HCT116 (cell line): Measurements from ENCODE around the gene SMTNL2. TPM values are rescaled to one million over a fixed set of nuclear protein-coding genes. Genes with fewer than 3 reads are reported as not detected.

Source experiments
- ATAC-seq: fragments of 200-7000 bp; cut with Tn5 transposase; 2 replicates; pipeline ENCODE4 v1.9.1; 2020; ENCODE audit warnings: mild to moderate bottlenecking, moderate library complexity
- BruUV-seq: library from RNA; stranded (reverse); fragments of 400-500 nt; replicated peaks from 2 replicates; lab custom pipeline; 2021; lab: Mats Ljungman, UMichigan
- CTCF ChIA-PET: fragments of 300-600 bp; sonication (Branson Sonifier 250); formaldehyde crosslinking; loops from one replicate; lab custom pipeline; 2021; ENCODE audit warnings: antibody characterized with exemption; lab: Charles Lee
- POLR2A ChIA-PET: fragments of 300-600, 350-600 bp; sonication (Branson Sonifier 250); formaldehyde crosslinking; loops from one replicate; lab custom pipeline; 2021; ENCODE audit warnings: antibody characterized with exemption; lab: Charles Lee
- RAD21 ChIA-PET, 2 experiments: fragments of 300-600 bp; sonication (Branson Sonifier 250); formaldehyde crosslinking; loops; one replicate each; lab custom pipeline; 2023; ENCODE audit warnings: low total read pairs in 2 of 2; ENCODE audit not compliant: uncharacterized antibody in 2 of 2, unreplicated experiment in 2 of 2, low non-redundant PET in 1 of 2; lab: Charles Lee
- DNase-seq: peaks from one replicate; pipeline ENCODE4 v3.0.0-alpha.2; 2010; ENCODE audit warnings: low read depth, low spot score
- H2AFZ ChIP-seq: fragments of 200-600 bp; shearing (Covaris generic), sonication (generic); 2 replicates; pipeline ENCODE4 v1.6.1; 2017; ENCODE audit warnings: low read depth, mixed run types, mixed read lengths, antibody characterized with exemption, low read length; ENCODE audit not compliant: poor library complexity, severe bottlenecking
- H3K27ac ChIP-seq: 2 replicates; pipeline ENCODE4 v1.5.1; 2012; ENCODE audit warnings: low read depth, low read length
- H3K27me3 ChIP-seq: fragments of 200-600 bp; sonication (generic); 2 replicates; pipeline ENCODE4 v1.6.1; 2016; ENCODE audit warnings: mixed run types, low read length, mixed read lengths; ENCODE audit not compliant: insufficient read depth
- H3K36me3 ChIP-seq, 2 experiments: fragments of 200-500 bp in 1 of 2; fragments of 200-600 bp in 1 of 2; sonication (Bioruptor generic) in 1 of 2; sonication (generic) in 1 of 2; 2 replicates each; pipeline versions ENCODE4 v1.5.1 to v1.6.1; 2014 to 2016; ENCODE audit warnings: low read length in 2 of 2, inconsistent platforms in 1 of 2, mixed read lengths in 1 of 2, mixed run types in 1 of 2; ENCODE audit not compliant: insufficient read depth in 2 of 2, control insufficient read depth in 1 of 2
- H3K4me1 ChIP-seq, 2 experiments: fragments of 200-600 bp in 1 of 2; sonication (generic) in 1 of 2; 2 replicates each; pipeline versions ENCODE4 v1.5.1 to v1.6.1; 2012 to 2017; ENCODE audit warnings: low read length in 2 of 2, inconsistent platforms in 1 of 2, mild to moderate bottlenecking in 1 of 2, mixed read lengths in 1 of 2, mixed run types in 1 of 2, moderate library complexity in 1 of 2; ENCODE audit not compliant: insufficient read depth in 2 of 2, control insufficient read depth in 1 of 2
- H3K4me2 ChIP-seq: fragments of 200-600 bp; sonication (generic); 2 replicates; pipeline ENCODE4 v1.6.1; 2017; ENCODE audit warnings: mixed run types, low read length, mixed read lengths
- H3K4me3 ChIP-seq, 2 experiments: fragments of 200-600 bp in 1 of 2; sonication (generic) in 1 of 2; replicated peaks in 1 of 2; 2 replicates each; pipeline ENCODE4 v1.5.1; 2011 to 2016; ENCODE audit warnings: low read length in 2 of 2, control low read depth in 1 of 2, low read depth in 1 of 2, mild to moderate bottlenecking in 1 of 2, mixed read lengths in 1 of 2, mixed run types in 1 of 2
- H3K79me2 ChIP-seq: fragments of 200-600 bp; sonication (generic); 2 replicates; pipeline ENCODE4 v1.6.1; 2017; ENCODE audit warnings: mild to moderate bottlenecking, mixed run types, low read length, moderate library complexity, mixed read lengths; ENCODE audit not compliant: insufficient read depth
- H3K9ac ChIP-seq: fragments of 200-600 bp; sonication (generic); 2 replicates; pipeline ENCODE4 v1.6.1; 2016; ENCODE audit warnings: low read length, mixed read lengths
- H3K9me2 ChIP-seq: fragments of 200-600 bp; sonication (generic), shearing (Covaris generic); 2 replicates; pipeline ENCODE4 v1.6.1; 2017; ENCODE audit warnings: mixed run types, mild to moderate bottlenecking, moderate library complexity; ENCODE audit not compliant: insufficient read depth
- H3K9me3 ChIP-seq, 2 experiments: fragments of 200-500 bp in 1 of 2; fragments of 200-600 bp in 1 of 2; sonication (Bioruptor generic) in 1 of 2; sonication (generic) in 1 of 2; 2 replicates each; pipeline ENCODE4 v1.6.1; 2014 to 2017; ENCODE audit warnings: low read length in 2 of 2, mixed read lengths in 2 of 2, inconsistent platforms in 1 of 2, low read depth in 1 of 2, mild to moderate bottlenecking in 1 of 2, mixed run types in 1 of 2, moderate library complexity in 1 of 2; ENCODE audit not compliant: control insufficient read depth in 1 of 2, insufficient read depth in 1 of 2
- H4K20me1 ChIP-seq: fragments of 200-600 bp; sonication (generic), shearing (Covaris generic); 2 replicates; pipeline ENCODE4 v1.6.1; 2017; ENCODE audit warnings: mixed run types, mild to moderate bottlenecking, moderate library complexity; ENCODE audit not compliant: insufficient read depth
- EGR1 ChIP-seq: IDR thresholded peaks from 2 replicates; pipeline ENCODE4 v1.6.1; 2012; ENCODE audit warnings: low read depth
- ELF1 ChIP-seq: IDR thresholded peaks from 2 replicates; pipeline ENCODE4 v1.6.1; 2012; ENCODE audit warnings: low read depth, borderline replicate concordance
- EZH2 ChIP-seq: fragments of 200-600 bp; sonication (generic); IDR thresholded peaks from 2 replicates; pipeline ENCODE4 v1.6.1; 2017; ENCODE audit warnings: antibody characterized with exemption, mixed run types
- EZH2phosphoT487 ChIP-seq: fragments of 200-600 bp; IDR thresholded peaks from 2 replicates; pipeline ENCODE4 v1.6.1; 2018; ENCODE audit warnings: antibody characterized with exemption, borderline replicate concordance
- JUND ChIP-seq: IDR thresholded peaks from 2 replicates; pipeline ENCODE4 v1.6.1; 2012
- POLR2A ChIP-seq: IDR thresholded peaks from 2 replicates; pipeline ENCODE4 v1.7.0; 2011; ENCODE audit warnings: borderline replicate concordance; ENCODE audit not compliant: insufficient read depth, insufficient read length; ENCODE audit errors: extremely low read depth
- POLR2AphosphoS5 ChIP-seq: IDR thresholded peaks from 2 replicates; pipeline ENCODE4 v1.6.1; 2011; ENCODE audit warnings: mild to moderate bottlenecking, low read depth, low read length, moderate library complexity
- SIN3A ChIP-seq: IDR thresholded peaks from 2 replicates; pipeline ENCODE4 v1.6.1; 2012; ENCODE audit warnings: low read depth
- ZFX ChIP-seq: fragments of 450-650 bp; IDR thresholded peaks from 2 replicates; pipeline ENCODE4 v1.6.1; 2017
- ZNF274 ChIP-seq: fragments of 200-500 bp; sonication (Bioruptor generic); IDR thresholded peaks from 2 replicates; pipeline ENCODE4 v1.6.1; 2014; ENCODE audit warnings: mild to moderate bottlenecking, low read depth, low read length, inconsistent platforms
- intact Hi-C: fragments of 100-400 bp; cut with micrococcal nuclease; formaldehyde crosslinking; loops from 2 replicates; pipeline ENCODE4 v1.10.0; 2022
- total RNA-seq: library from RNA; stranded (reverse); gene quantifications from one replicate; pipeline ENCODE4 v1.2.1, GENCODE V29; 2021; ENCODE audit not compliant: unreplicated experiment
- TF ChIP-seq, protein P1 (sequence below): IDR thresholded peaks from 2 replicates; pipeline ENCODE4 v1.6.1; 2012
- TF ChIP-seq, protein P2 (sequence below): IDR thresholded peaks from 2 replicates; pipeline ENCODE4 v1.6.1; 2011; ENCODE audit warnings: mild to moderate bottlenecking, low read length, moderate library complexity; ENCODE audit not compliant: insufficient replicate concordance; ENCODE audit errors: extremely low read depth
- TF ChIP-seq, protein P3 (sequence below): IDR thresholded peaks from 2 replicates; pipeline ENCODE4 v1.6.1; 2012; ENCODE audit warnings: low read depth
- TF ChIP-seq, protein P4 (sequence below), 3 experiments: fragments of 200-600 bp in 1 of 3; sonication (generic) in 1 of 3; IDR thresholded peaks in 2 of 3; conservative IDR thresholded peaks in 1 of 3; 2 replicates each; pipeline ENCODE4 v1.5.1; 2012 to 2017; ENCODE audit warnings: low read depth in 2 of 3, low read length in 2 of 3, antibody characterized with exemption in 1 of 3, borderline replicate concordance in 1 of 3, control low read depth in 1 of 3, mild to moderate bottlenecking in 1 of 3, mixed read lengths in 1 of 3, mixed run types in 1 of 3, moderate library complexity in 1 of 3; ENCODE audit not compliant: insufficient read depth in 1 of 3

SMTNL2 gene
- total RNA-seq, 1 experiment from 2014 or later = 2.3 TPM

DNA sequence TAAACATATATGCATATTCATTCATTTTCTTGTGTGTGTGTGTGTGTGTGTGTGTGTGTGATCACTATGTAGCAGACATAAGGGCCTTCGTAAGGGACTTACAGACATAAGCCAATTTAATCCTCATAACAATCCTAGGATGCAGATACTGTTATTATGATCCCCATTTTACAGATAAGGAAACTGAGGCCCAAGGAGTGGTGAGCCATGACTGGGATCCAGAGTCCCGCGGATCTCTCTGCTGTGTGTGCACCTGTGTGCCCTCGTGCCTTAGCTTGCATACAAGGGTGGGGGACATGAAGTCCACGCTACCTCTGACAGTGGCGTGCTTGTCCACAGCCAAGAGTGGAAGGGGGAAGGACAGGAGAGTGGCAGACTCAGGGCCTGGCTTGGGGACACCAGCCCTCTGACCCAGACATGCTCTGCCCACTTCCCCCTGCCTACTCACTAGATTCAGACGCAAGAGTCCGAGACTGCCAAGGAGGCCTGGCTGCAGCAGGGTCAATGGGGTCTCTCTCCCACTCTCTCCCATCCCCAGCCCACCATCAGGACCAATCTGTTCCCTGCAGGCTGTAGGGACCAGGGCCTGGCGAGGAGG is 9.8 kb upstream of the SMTNL2 start:
- Histone ChIP-seq H3K9me2 (no peaks in the 10 kb centered on the region), H3K4me2 (no peak overlapping the region), H4K20me1 (no peaks in the 10 kb centered on the region), H3K9me3 (no peaks in the 10 kb centered on the region), H3K27me3 (no peaks in the 10 kb centered on the region), H3K36me3 (no peaks in the 10 kb centered on the region), H3K9ac (no peak overlapping the region), H3K4me1 (no peaks in the 10 kb centered on the region), H2AFZ (no peak overlapping the region), H3K79me2 (no peaks in the 10 kb centered on the region), H3K4me3 (no peak overlapping the region), H3K27ac (no peak overlapping the region)
- ChIA-PET CTCF (no interaction called here), POLR2A (no interaction called here), RAD21 (no interaction called here)
- no peak for DNase-seq
- no TSS peak for BruUV-seq
- intact Hi-C loops = no loop called here
- no peak for ATAC-seq
- TF ChIP-seq, protein P1, sequence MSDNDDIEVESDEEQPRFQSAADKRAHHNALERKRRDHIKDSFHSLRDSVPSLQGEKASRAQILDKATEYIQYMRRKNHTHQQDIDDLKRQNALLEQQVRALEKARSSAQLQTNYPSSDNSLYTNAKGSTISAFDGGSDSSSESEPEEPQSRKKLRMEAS = no peak
- no peak for TF ChIP-seq JUND
- TF ChIP-seq ELF1 = no peak
- TF ChIP-seq, protein P2, sequence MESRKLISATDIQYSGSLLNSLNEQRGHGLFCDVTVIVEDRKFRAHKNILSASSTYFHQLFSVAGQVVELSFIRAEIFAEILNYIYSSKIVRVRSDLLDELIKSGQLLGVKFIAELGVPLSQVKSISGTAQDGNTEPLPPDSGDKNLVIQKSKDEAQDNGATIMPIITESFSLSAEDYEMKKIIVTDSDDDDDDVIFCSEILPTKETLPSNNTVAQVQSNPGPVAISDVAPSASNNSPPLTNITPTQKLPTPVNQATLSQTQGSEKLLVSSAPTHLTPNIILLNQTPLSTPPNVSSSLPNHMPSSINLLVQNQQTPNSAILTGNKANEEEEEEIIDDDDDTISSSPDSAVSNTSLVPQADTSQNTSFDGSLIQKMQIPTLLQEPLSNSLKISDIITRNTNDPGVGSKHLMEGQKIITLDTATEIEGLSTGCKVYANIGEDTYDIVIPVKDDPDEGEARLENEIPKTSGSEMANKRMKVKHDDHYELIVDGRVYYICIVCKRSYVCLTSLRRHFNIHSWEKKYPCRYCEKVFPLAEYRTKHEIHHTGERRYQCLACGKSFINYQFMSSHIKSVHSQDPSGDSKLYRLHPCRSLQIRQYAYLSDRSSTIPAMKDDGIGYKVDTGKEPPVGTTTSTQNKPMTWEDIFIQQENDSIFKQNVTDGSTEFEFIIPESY = no peak
- no peak for TF ChIP-seq POLR2AphosphoS5
- TF ChIP-seq ZFX = no peak
- no peak for TF ChIP-seq EGR1
- TF ChIP-seq, protein P3, sequence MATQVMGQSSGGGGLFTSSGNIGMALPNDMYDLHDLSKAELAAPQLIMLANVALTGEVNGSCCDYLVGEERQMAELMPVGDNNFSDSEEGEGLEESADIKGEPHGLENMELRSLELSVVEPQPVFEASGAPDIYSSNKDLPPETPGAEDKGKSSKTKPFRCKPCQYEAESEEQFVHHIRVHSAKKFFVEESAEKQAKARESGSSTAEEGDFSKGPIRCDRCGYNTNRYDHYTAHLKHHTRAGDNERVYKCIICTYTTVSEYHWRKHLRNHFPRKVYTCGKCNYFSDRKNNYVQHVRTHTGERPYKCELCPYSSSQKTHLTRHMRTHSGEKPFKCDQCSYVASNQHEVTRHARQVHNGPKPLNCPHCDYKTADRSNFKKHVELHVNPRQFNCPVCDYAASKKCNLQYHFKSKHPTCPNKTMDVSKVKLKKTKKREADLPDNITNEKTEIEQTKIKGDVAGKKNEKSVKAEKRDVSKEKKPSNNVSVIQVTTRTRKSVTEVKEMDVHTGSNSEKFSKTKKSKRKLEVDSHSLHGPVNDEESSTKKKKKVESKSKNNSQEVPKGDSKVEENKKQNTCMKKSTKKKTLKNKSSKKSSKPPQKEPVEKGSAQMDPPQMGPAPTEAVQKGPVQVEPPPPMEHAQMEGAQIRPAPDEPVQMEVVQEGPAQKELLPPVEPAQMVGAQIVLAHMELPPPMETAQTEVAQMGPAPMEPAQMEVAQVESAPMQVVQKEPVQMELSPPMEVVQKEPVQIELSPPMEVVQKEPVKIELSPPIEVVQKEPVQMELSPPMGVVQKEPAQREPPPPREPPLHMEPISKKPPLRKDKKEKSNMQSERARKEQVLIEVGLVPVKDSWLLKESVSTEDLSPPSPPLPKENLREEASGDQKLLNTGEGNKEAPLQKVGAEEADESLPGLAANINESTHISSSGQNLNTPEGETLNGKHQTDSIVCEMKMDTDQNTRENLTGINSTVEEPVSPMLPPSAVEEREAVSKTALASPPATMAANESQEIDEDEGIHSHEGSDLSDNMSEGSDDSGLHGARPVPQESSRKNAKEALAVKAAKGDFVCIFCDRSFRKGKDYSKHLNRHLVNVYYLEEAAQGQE = no peak
- TF ChIP-seq EZH2phosphoT487 = no peak
- TF ChIP-seq, protein P4, sequence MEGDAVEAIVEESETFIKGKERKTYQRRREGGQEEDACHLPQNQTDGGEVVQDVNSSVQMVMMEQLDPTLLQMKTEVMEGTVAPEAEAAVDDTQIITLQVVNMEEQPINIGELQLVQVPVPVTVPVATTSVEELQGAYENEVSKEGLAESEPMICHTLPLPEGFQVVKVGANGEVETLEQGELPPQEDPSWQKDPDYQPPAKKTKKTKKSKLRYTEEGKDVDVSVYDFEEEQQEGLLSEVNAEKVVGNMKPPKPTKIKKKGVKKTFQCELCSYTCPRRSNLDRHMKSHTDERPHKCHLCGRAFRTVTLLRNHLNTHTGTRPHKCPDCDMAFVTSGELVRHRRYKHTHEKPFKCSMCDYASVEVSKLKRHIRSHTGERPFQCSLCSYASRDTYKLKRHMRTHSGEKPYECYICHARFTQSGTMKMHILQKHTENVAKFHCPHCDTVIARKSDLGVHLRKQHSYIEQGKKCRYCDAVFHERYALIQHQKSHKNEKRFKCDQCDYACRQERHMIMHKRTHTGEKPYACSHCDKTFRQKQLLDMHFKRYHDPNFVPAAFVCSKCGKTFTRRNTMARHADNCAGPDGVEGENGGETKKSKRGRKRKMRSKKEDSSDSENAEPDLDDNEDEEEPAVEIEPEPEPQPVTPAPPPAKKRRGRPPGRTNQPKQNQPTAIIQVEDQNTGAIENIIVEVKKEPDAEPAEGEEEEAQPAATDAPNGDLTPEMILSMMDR (IDR thresholded peaks at IDR 0.05 in 2 of 3, conservative IDR thresholded peaks at IDR 0.05 in 1 of 3; ENCODE audit: borderline replicate concordance in 1 of 3, insufficient read depth in 1 of 3, low read depth in 2 of 3, low read length in 2 of 3) = no peak
- TF ChIP-seq SIN3A = no peak
- TF ChIP-seq POLR2A = no peak
- no peak for TF ChIP-seq EZH2
- no peak for TF ChIP-seq ZNF274
